Liver (tissue), 9 donors: ENCODE data around the gene HHLA2. TPM values are rescaled to one million over a fixed set of nuclear protein-coding genes. Genes with fewer than 3 reads are reported as not detected.

Experiments
- DNase-seq: peaks from one replicate; pipeline ENCODE4 v3.0.0-alpha.2; 2017; ENCODE audit warnings: low spot score
- H3K27ac ChIP-seq, 2 donors: one replicate each; pipeline ENCODE4 v1.7.0; 2013; ENCODE audit warnings: inconsistent platforms in 2 of 2, low read length in 2 of 2, control low read depth in 1 of 2, low read depth in 1 of 2, mild to moderate bottlenecking in 1 of 2
- H3K27me3 ChIP-seq, 4 donors: one replicate each; pipeline versions ENCODE4 v1.6.1 to v1.7.0; 2013; ENCODE audit warnings: low read length in 3 of 4, inconsistent platforms in 1 of 4, mild to moderate bottlenecking in 1 of 4, moderate library complexity in 1 of 4; ENCODE audit not compliant: control insufficient read depth in 4 of 4, insufficient read depth in 4 of 4
- H3K36me3 ChIP-seq, 4 donors: one replicate each; pipeline versions ENCODE4 v1.6.1 to v1.7.0; 2013; ENCODE audit warnings: low read length in 3 of 4, mild to moderate bottlenecking in 3 of 4, low read depth in 1 of 4, moderate library complexity in 1 of 4; ENCODE audit not compliant: control insufficient read depth in 4 of 4, insufficient read depth in 3 of 4
- H3K4me1 ChIP-seq, 4 donors: one replicate each; pipeline versions ENCODE4 v1.6.1 to v1.7.0; 2013; ENCODE audit warnings: low read length in 3 of 4, mild to moderate bottlenecking in 3 of 4, moderate library complexity in 1 of 4; ENCODE audit not compliant: control insufficient read depth in 4 of 4, insufficient read depth in 4 of 4
- H3K4me3 ChIP-seq, 3 donors: one replicate each; pipeline versions ENCODE4 v1.6.1 to v1.7.0; 2013; ENCODE audit warnings: low read length in 3 of 3, control low read depth in 1 of 3, low read depth in 1 of 3, mild to moderate bottlenecking in 1 of 3
- H3K9ac ChIP-seq, 2 donors: one replicate each; pipeline ENCODE4 v1.7.0; 2013; ENCODE audit warnings: low read length in 2 of 2, mild to moderate bottlenecking in 2 of 2, moderate library complexity in 2 of 2, control low read depth in 1 of 2, low read depth in 1 of 2
- H3K9me3 ChIP-seq, 4 donors: one replicate each; pipeline versions ENCODE4 v1.6.1 to v1.7.0; 2013; ENCODE audit warnings: low read length in 3 of 4; ENCODE audit not compliant: control insufficient read depth in 4 of 4
- EGR1 ChIP-seq, 2 donors: IDR thresholded peaks; 2 replicates each; pipeline ENCODE4 v1.6.1; 2016 to 2018; ENCODE audit warnings: antibody characterized with exemption in 2 of 2, low read depth in 2 of 2
- FOXA1 ChIP-seq: IDR thresholded peaks from 2 replicates; pipeline ENCODE4 v1.6.1; 2016; ENCODE audit warnings: antibody characterized with exemption
- FOXA2 ChIP-seq: IDR thresholded peaks from 2 replicates; pipeline ENCODE4 v1.6.1; 2016; ENCODE audit warnings: antibody characterized with exemption
- GABPA ChIP-seq, 2 donors: IDR thresholded peaks in 1 of 2; conservative IDR thresholded peaks in 1 of 2; 2 replicates each; pipeline ENCODE4 v1.6.1; 2016; ENCODE audit warnings: antibody characterized with exemption in 2 of 2, mild to moderate bottlenecking in 1 of 2, moderate library complexity in 1 of 2
- HNF4A ChIP-seq, 2 donors: conservative IDR thresholded peaks; 2 replicates each; pipeline ENCODE4 v1.6.1; 2016; ENCODE audit warnings: antibody characterized with exemption in 2 of 2, mild to moderate bottlenecking in 2 of 2
- HNF4G ChIP-seq: IDR thresholded peaks from 2 replicates; pipeline ENCODE4 v1.6.1; 2016; ENCODE audit warnings: antibody characterized with exemption
- JUND ChIP-seq, 2 donors: IDR thresholded peaks; 2 replicates each; pipeline ENCODE4 v1.6.1; 2016; ENCODE audit warnings: antibody characterized with exemption in 2 of 2
- RAD21 ChIP-seq, 2 donors: IDR thresholded peaks; 2 replicates each; pipeline ENCODE4 v1.6.1; 2016; ENCODE audit warnings: antibody characterized with exemption in 2 of 2, mild to moderate bottlenecking in 2 of 2
- RXRA ChIP-seq, 2 donors: IDR thresholded peaks; 2 replicates each; pipeline ENCODE4 v1.6.1; 2017 to 2018; ENCODE audit warnings: antibody characterized with exemption in 2 of 2, mild to moderate bottlenecking in 1 of 2
- SP1 ChIP-seq: IDR thresholded peaks from 2 replicates; pipeline ENCODE4 v1.6.1; 2018; ENCODE audit warnings: antibody characterized with exemption, mild to moderate bottlenecking
- YY1 ChIP-seq: IDR thresholded peaks from 2 replicates; pipeline ENCODE4 v1.6.1; 2016; ENCODE audit warnings: antibody characterized with exemption, mild to moderate bottlenecking
- WGBS: extraction: QIAGEN DNeasy Blood & Tissue Kit; methylation state at CpG from one replicate; pipeline ENCODE4 v1.1.7; 2013; 5-methylcytosine and 5-hydroxymethylcytosine counted together
- polyA plus RNA-seq, 2 donors: library from polyadenylated mRNA; stranded (reverse) in 1 of 2; unstranded in 1 of 2; fragments of 200-250 nt in 1 of 2; fragments of >200 nt in 1 of 2; fragmentation: Nextera tagmentation in 1 of 2; extraction: Ambion mirVana in 1 of 2; gene quantifications; one replicate each; pipeline versions ENCODE4 v1.2.1 to v1.2.3, GENCODE V29; 2013 to 2015
- total RNA-seq, 2 donors: library from RNA; depleted of rRNA; stranded (reverse); fragments of >200 nt; gene quantifications; one replicate each; pipeline ENCODE4 v1.2.3, GENCODE V29; 2014
- TF ChIP-seq, protein P1 (sequence below): IDR thresholded peaks from 2 replicates; pipeline ENCODE4 v1.6.1; 2016; ENCODE audit warnings: antibody characterized with exemption, mild to moderate bottlenecking
- TF ChIP-seq, protein P2 (sequence below): fragments of 150-350 bp; IDR thresholded peaks from 2 replicates; pipeline ENCODE4 v1.5.1; 2017; ENCODE audit warnings: improper control_type of control experiment, low read depth, low read length; ENCODE audit not compliant: missing input control
- TF ChIP-seq, protein P3 (sequence below): IDR thresholded peaks from 2 replicates; pipeline ENCODE4 v1.6.1; 2016; ENCODE audit warnings: antibody characterized with exemption
- TF ChIP-seq, protein P4 (sequence below): IDR thresholded peaks from 2 replicates; pipeline ENCODE4 v1.6.1; 2016; ENCODE audit warnings: antibody characterized with exemption
- donor health status: healthy.
- donor health status: healthy.
- donor health status: healthy.
- donor health status: healthy.
- donor health status: healthy.

The HHLA2 gene
- total and polyA plus RNA-seq, 4 donors = 0.07 to 0.14 TPM; not detected in 2

DNA sequence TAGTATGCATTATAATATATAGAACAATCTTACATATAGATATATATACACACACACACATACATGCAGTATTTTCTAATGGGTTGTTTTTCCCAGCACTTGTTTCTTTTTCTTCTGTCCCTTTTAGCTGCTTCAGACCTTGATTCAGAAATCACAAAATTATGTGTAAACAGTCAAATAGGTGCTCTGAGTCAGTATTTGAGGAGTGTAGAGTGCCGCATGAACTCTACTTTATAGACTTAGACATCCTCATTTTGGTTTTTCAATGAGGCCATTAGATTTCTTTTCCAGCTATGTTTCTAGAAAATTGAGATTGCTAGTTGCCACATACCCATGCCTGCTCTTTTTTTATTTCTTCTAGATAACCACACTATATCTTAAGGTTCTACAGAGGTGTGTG is 58.2 kb downstream of the HHLA2 start:
- 91% methylated on average over 1 of the region's 1 CpG for WGBS
- no peaks in the 10 kb centered on the region for H3K9me3 ChIP-seq

DNA sequence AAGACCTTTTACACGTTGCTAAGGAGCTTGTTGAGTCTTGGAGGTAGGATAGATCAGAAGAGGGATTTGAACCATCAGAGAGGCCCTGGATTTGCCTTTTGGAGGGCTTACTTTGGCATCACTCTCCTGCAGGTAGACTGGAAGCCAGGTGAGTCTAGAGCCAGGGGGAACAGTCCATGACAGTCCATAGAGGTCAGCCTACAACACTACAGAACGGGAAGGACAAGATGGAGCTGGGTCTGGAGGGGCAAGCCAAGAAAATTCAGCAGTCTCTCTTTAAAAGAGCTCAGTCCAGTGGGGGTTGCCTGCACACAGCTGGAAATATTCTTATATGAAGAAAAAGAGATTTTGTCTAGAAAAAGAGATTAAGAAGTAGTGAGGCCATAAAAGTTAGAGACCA is 60.7 kb downstream of the HHLA2 start:
- Histone ChIP-seq H3K27ac (no peak overlapping the region), H3K9me3 (no peaks in the 10 kb centered on the region), H3K36me3 (no peaks in the 10 kb centered on the region), H3K4me1 (no peaks in the 10 kb centered on the region), H3K4me3 (no peak overlapping the region), H3K27me3 (no peaks in the 10 kb centered on the region), H3K9ac (no peak overlapping the region)
- DNase-seq = no peak
- whole genome bisulfite sequencing = 86% methylated on average over 2 of the region's 2 CpGs
- no peak for TF ChIP-seq RXRA (IDR thresholded peaks at IDR 0.05)
- no peak for TF ChIP-seq RAD21 (IDR thresholded peaks at IDR 0.05)
- TF ChIP-seq EGR1 (IDR thresholded peaks at IDR 0.05; ENCODE audit: low read depth in 2 of 2) = no peak
- TF ChIP-seq, protein P1, sequence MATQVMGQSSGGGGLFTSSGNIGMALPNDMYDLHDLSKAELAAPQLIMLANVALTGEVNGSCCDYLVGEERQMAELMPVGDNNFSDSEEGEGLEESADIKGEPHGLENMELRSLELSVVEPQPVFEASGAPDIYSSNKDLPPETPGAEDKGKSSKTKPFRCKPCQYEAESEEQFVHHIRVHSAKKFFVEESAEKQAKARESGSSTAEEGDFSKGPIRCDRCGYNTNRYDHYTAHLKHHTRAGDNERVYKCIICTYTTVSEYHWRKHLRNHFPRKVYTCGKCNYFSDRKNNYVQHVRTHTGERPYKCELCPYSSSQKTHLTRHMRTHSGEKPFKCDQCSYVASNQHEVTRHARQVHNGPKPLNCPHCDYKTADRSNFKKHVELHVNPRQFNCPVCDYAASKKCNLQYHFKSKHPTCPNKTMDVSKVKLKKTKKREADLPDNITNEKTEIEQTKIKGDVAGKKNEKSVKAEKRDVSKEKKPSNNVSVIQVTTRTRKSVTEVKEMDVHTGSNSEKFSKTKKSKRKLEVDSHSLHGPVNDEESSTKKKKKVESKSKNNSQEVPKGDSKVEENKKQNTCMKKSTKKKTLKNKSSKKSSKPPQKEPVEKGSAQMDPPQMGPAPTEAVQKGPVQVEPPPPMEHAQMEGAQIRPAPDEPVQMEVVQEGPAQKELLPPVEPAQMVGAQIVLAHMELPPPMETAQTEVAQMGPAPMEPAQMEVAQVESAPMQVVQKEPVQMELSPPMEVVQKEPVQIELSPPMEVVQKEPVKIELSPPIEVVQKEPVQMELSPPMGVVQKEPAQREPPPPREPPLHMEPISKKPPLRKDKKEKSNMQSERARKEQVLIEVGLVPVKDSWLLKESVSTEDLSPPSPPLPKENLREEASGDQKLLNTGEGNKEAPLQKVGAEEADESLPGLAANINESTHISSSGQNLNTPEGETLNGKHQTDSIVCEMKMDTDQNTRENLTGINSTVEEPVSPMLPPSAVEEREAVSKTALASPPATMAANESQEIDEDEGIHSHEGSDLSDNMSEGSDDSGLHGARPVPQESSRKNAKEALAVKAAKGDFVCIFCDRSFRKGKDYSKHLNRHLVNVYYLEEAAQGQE = no peak
- no peak for TF ChIP-seq HNF4G
- TF ChIP-seq YY1 = no peak
- no peak for TF ChIP-seq SP1
- no peak for TF ChIP-seq GABPA (IDR thresholded peaks at IDR 0.05 in 1 of 2, conservative IDR thresholded peaks at IDR 0.05 in 1 of 2)
- TF ChIP-seq, protein P2, sequence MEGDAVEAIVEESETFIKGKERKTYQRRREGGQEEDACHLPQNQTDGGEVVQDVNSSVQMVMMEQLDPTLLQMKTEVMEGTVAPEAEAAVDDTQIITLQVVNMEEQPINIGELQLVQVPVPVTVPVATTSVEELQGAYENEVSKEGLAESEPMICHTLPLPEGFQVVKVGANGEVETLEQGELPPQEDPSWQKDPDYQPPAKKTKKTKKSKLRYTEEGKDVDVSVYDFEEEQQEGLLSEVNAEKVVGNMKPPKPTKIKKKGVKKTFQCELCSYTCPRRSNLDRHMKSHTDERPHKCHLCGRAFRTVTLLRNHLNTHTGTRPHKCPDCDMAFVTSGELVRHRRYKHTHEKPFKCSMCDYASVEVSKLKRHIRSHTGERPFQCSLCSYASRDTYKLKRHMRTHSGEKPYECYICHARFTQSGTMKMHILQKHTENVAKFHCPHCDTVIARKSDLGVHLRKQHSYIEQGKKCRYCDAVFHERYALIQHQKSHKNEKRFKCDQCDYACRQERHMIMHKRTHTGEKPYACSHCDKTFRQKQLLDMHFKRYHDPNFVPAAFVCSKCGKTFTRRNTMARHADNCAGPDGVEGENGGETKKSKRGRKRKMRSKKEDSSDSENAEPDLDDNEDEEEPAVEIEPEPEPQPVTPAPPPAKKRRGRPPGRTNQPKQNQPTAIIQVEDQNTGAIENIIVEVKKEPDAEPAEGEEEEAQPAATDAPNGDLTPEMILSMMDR = no peak
- TF ChIP-seq, protein P3, sequence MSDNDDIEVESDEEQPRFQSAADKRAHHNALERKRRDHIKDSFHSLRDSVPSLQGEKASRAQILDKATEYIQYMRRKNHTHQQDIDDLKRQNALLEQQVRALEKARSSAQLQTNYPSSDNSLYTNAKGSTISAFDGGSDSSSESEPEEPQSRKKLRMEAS = no peak

More for the DNA sequence above, 58.2 kb downstream of the HHLA2 start:
- H3K9ac ChIP-seq = no peak overlapping the region
- no peak for TF ChIP-seq FOXA2
- TF ChIP-seq HNF4A (conservative IDR thresholded peaks at IDR 0.05) = no peak
- TF ChIP-seq, protein P2 = no peak
- TF ChIP-seq JUND (IDR thresholded peaks at IDR 0.05) = no peak
- no peak for TF ChIP-seq RXRA (IDR thresholded peaks at IDR 0.05)
- TF ChIP-seq, protein P3 = no peak
- TF ChIP-seq, protein P4, sequence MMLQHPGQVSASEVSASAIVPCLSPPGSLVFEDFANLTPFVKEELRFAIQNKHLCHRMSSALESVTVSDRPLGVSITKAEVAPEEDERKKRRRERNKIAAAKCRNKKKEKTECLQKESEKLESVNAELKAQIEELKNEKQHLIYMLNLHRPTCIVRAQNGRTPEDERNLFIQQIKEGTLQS = no peak
- TF ChIP-seq GABPA (IDR thresholded peaks at IDR 0.05 in 1 of 2, conservative IDR thresholded peaks at IDR 0.05 in 1 of 2) = no peak
- TF ChIP-seq, protein P1 = no peak
- no peak for TF ChIP-seq FOXA1
- TF ChIP-seq SP1 = no peak
- no peak for TF ChIP-seq YY1
- DNase-seq = no peak
- H3K4me1 ChIP-seq = no peaks in the 10 kb centered on the region
- no peak overlapping the region for H3K27ac ChIP-seq
- H3K4me3 ChIP-seq = no peak overlapping the region
- H3K36me3 ChIP-seq = no peaks in the 10 kb centered on the region
- H3K27me3 ChIP-seq = no peaks in the 10 kb centered on the region
